Measurements from ENCODE around the gene FAF1. TPM values are rescaled to one million over a fixed set of nuclear protein-coding genes. Genes with fewer than 3 reads are reported as not detected.

Gene FAF1
- total RNA-seq, 1 experiment from 2014 or later, result 73.2 TPM

DNA sequence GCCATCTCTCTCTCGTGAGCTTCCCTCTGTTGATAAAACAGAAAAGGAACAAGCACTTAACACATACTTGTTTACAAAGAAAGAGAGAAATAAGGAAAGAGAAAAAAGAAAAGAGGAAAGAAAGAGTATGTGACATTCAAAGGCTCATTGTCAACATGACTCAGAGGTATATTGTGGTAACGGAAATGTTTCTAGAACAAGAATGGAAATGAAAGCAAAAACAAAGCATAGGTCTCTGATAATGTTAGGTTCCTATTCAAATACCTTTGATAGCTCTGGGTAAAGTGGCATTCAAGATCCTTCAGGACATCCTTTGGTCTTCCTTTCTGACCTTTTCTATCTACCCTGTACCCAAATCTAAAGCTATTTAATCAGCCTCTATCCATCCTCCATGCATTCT, 469.4 kb downstream of the FAF1 start:
- CTCF ChIA-PET, result no interaction called here
- RAD21 ChIA-PET (ENCODE audit: low non-redundant PET in 1 of 2, low total read pairs in 2 of 2, uncharacterized antibody in 2 of 2, unreplicated experiment in 2 of 2), result no interaction called here
- TF ChIP-seq, protein P1, sequence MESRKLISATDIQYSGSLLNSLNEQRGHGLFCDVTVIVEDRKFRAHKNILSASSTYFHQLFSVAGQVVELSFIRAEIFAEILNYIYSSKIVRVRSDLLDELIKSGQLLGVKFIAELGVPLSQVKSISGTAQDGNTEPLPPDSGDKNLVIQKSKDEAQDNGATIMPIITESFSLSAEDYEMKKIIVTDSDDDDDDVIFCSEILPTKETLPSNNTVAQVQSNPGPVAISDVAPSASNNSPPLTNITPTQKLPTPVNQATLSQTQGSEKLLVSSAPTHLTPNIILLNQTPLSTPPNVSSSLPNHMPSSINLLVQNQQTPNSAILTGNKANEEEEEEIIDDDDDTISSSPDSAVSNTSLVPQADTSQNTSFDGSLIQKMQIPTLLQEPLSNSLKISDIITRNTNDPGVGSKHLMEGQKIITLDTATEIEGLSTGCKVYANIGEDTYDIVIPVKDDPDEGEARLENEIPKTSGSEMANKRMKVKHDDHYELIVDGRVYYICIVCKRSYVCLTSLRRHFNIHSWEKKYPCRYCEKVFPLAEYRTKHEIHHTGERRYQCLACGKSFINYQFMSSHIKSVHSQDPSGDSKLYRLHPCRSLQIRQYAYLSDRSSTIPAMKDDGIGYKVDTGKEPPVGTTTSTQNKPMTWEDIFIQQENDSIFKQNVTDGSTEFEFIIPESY (IDR thresholded peaks at IDR 0.05; ENCODE audit: extremely low read depth, insufficient replicate concordance, low read length), result no peak
- TF ChIP-seq ZFX (IDR thresholded peaks at IDR 0.05) (no peak), POLR2AphosphoS5 (IDR thresholded peaks at IDR 0.05; ENCODE audit: low read depth, low read length) (no peak), TCF7L2 (IDR thresholded peaks at IDR 0.05; ENCODE audit: borderline replicate concordance, extremely low read depth, insufficient read depth, insufficient read length) (no peak), SRF (IDR thresholded peaks at IDR 0.05; ENCODE audit: low read depth) (no peak), RAD21 (IDR thresholded peaks at IDR 0.05; ENCODE audit: low read depth) (no peak), ELF1 (IDR thresholded peaks at IDR 0.05; ENCODE audit: borderline replicate concordance, low read depth) (no peak), EZH2 (IDR thresholded peaks at IDR 0.05) (no peak), SIN3A (IDR thresholded peaks at IDR 0.05; ENCODE audit: low read depth) (no peak), CBX3 (IDR thresholded peaks at IDR 0.05; ENCODE audit: low read depth) (no peak), EZH2phosphoT487 (IDR thresholded peaks at IDR 0.05; ENCODE audit: borderline replicate concordance) (no peak), CEBPB (IDR thresholded peaks at IDR 0.05; ENCODE audit: low read depth) (no peak), SP1 (IDR thresholded peaks at IDR 0.05; ENCODE audit: low read depth) (no peak)
- TF ChIP-seq, protein P2, sequence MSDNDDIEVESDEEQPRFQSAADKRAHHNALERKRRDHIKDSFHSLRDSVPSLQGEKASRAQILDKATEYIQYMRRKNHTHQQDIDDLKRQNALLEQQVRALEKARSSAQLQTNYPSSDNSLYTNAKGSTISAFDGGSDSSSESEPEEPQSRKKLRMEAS (IDR thresholded peaks at IDR 0.05), result no peak
- Histone ChIP-seq H3K27ac (ENCODE audit: low read depth, low read length) (no peak overlapping the region), H3K27me3 (ENCODE audit: insufficient read depth, low read length) (no peaks in the 10 kb centered on the region), H3K79me2 (ENCODE audit: insufficient read depth, low read length) (no peaks in the 10 kb centered on the region), H3K9ac (ENCODE audit: low read length) (no peak overlapping the region), H4K20me1 (ENCODE audit: insufficient read depth) (no peaks in the 10 kb centered on the region), H3K4me1 (ENCODE audit: control insufficient read depth in 1 of 2, insufficient read depth in 2 of 2, low read length in 2 of 2) (no peaks in the 10 kb centered on the region), H3K9me3 (ENCODE audit: control insufficient read depth in 1 of 2, insufficient read depth in 1 of 2, low read depth in 1 of 2, low read length in 2 of 2) (no peaks in the 10 kb centered on the region), H3K4me3 (replicated peaks in 1 of 2; ENCODE audit: low read depth in 1 of 2, low read length in 2 of 2) (no peak overlapping the region), H2AFZ (ENCODE audit: low read depth, low read length, poor library complexity, severe bottlenecking) (no peak overlapping the region), H3K36me3 (ENCODE audit: control insufficient read depth in 1 of 2, insufficient read depth in 2 of 2, low read length in 2 of 2) (0 out of 4 replicates have a peak, but pooled peaks cover 0 to 5% of the 10 kb centered on the region in 2 experiments), H3K4me2 (ENCODE audit: low read length) (no peak overlapping the region), H3K9me2 (ENCODE audit: insufficient read depth) (no peaks in the 10 kb centered on the region)
- BruUV-seq (replicated peaks), result no TSS peak
- ATAC-seq, result no peak
- POLR2A ChIA-PET, result no interaction called here
- no peak for DNase-seq (ENCODE audit: low read depth, low spot score)
- intact Hi-C loops (cut with micrococcal nuclease), result no loop called here
